ENCODE data around the gene NRAP.

Gene NRAP

GRCh38 chr10:113663908-113664307 is at the start of gene NRAP:
Gene NRAP, minus strand, starts transcription at chr10:113664041. Its CDS starts 159 bp downstream, at chr10:113663882.
- DNase-seq (ENCODE audit: insufficient read length, low spot score): no peak
- no peak for FAIRE-seq

GRCh38 chr10:113713640-113713982 is 49.8 kb upstream of the NRAP start:
- DNase-seq (ENCODE audit: insufficient read length, low spot score): no peak
- FAIRE-seq: no peak

GRCh38 chr10:113712755-113713639 is 49.2 kb upstream of the NRAP start:
- DNase-seq (ENCODE audit: insufficient read length, low spot score): no peak
- FAIRE-seq: no peak

GRCh38 chr10:113712024-113712423 is 48.2 kb upstream of the NRAP start:
- FAIRE-seq: no peak
- DNase-seq (ENCODE audit: insufficient read length, low spot score): no peak

GRCh38 chr10:113711142-113711541 is 47.3 kb upstream of the NRAP start:
- FAIRE-seq: no peak

GRCh38 chr10:113709221-113709838 is 45.5 kb upstream of the NRAP start:
- FAIRE-seq (no peak), DNase-seq (ENCODE audit: insufficient read length, low spot score) (no peak)

More at GRCh38 chr10:113711142-113711541, 47.3 kb upstream of the NRAP start:
- DNase-seq (ENCODE audit: insufficient read length, low spot score): no peak

GRCh38 chr10:113708640-113709039 is 44.8 kb upstream of the NRAP start:
- FAIRE-seq (no peak), DNase-seq (ENCODE audit: insufficient read length, low spot score) (no peak)

GRCh38 chr10:113706623-113707022 is 42.8 kb upstream of the NRAP start:
- no peak for DNase-seq (ENCODE audit: insufficient read length, low spot score)
- FAIRE-seq: no peak

- no peak for DNase-seq (ENCODE audit: insufficient read length, low spot score)
- FAIRE-seq: no peak
Observed at GRCh38 chr10:113705344-113705652, 41.5 kb upstream of the NRAP start.

- DNase-seq (ENCODE audit: insufficient read length, low spot score) (no peak), FAIRE-seq (no peak)
Observed at GRCh38 chr10:113704637-113705343, 40.9 kb upstream of the NRAP start.

- DNase-seq (ENCODE audit: insufficient read length, low spot score) (no peak), FAIRE-seq (no peak)
Observed at GRCh38 chr10:113697595-113697994, 33.8 kb upstream of the NRAP start.

- no peak for DNase-seq (ENCODE audit: insufficient read length, low spot score)
- no peak for FAIRE-seq
Observed at GRCh38 chr10:113695691-113696090, 31.9 kb upstream of the NRAP start.

GRCh38 chr10:113693348-113693747 is 29.5 kb upstream of the NRAP start:
- DNase-seq (ENCODE audit: insufficient read length, low spot score) (no peak), FAIRE-seq (no peak)

- no peak for FAIRE-seq
- DNase-seq (ENCODE audit: insufficient read length, low spot score): no peak
Observed at GRCh38 chr10:113692271-113692670, 28.4 kb upstream of the NRAP start.

- FAIRE-seq (no peak), DNase-seq (ENCODE audit: insufficient read length, low spot score) (no peak)
Observed at GRCh38 chr10:113691381-113691780, 27.5 kb upstream of the NRAP start.

GRCh38 chr10:113690749-113691148 is 26.9 kb upstream of the NRAP start:
- no peak for FAIRE-seq
- DNase-seq (ENCODE audit: insufficient read length, low spot score): no peak

- DNase-seq (ENCODE audit: insufficient read length, low spot score): no peak
- no peak for FAIRE-seq
Observed at GRCh38 chr10:113689574-113689973, 25.7 kb upstream of the NRAP start.

- FAIRE-seq (no peak), DNase-seq (ENCODE audit: insufficient read length, low spot score) (no peak)
Observed at GRCh38 chr10:113689057-113689456, 25.2 kb upstream of the NRAP start.

GRCh38 chr10:113687037-113687436 is 23.2 kb upstream of the NRAP start:
- DNase-seq (ENCODE audit: insufficient read length, low spot score): no peak
- no peak for FAIRE-seq

- no peak for DNase-seq (ENCODE audit: insufficient read length, low spot score)
- FAIRE-seq: peak; percentile 48
Observed at GRCh38 chr10:113686028-113686427, 22.2 kb upstream of the NRAP start.

- FAIRE-seq (no peak), DNase-seq (ENCODE audit: insufficient read length, low spot score) (no peak)
Observed at GRCh38 chr10:113683300-113683699, 19.5 kb upstream of the NRAP start.
